Lung (tissue), 12 donors: Measurements from ENCODE around the gene MYO3A. TPM values are rescaled to one million over a fixed set of nuclear protein-coding genes. Genes with fewer than 3 reads are reported as not detected.

Source experiments
- ATAC-seq: fragments of 200-7000 bp; cut with Tn5 transposase; one replicate; pipeline ENCODE4 v1.9.1; 2020; ENCODE audit warnings: moderate number of reproducible peaks; ENCODE audit not compliant: insufficient read depth, low FRiP score
- DNase-seq, 3 donors: peaks; one replicate each; pipeline ENCODE4 v3.0.0-alpha.2; 2013 to 2017
- H3K27ac ChIP-seq, 2 donors: one replicate each; pipeline ENCODE4 v1.5.1; 2013; ENCODE audit warnings: mild to moderate bottlenecking in 2 of 2, moderate library complexity in 2 of 2, control low read depth in 1 of 2, inconsistent platforms in 1 of 2, low read depth in 1 of 2, low read length in 1 of 2
- H3K27me3 ChIP-seq, 3 donors: one replicate each; pipeline ENCODE4 v1.5.1; 2013; ENCODE audit warnings: low read length in 2 of 3; ENCODE audit not compliant: control insufficient read depth in 3 of 3, insufficient read depth in 3 of 3
- H3K36me3 ChIP-seq, 4 donors: one replicate each; pipeline ENCODE4 v1.5.1; 2013; ENCODE audit warnings: low read length in 4 of 4, mild to moderate bottlenecking in 1 of 4, moderate library complexity in 1 of 4; ENCODE audit not compliant: control insufficient read depth in 4 of 4, insufficient read depth in 4 of 4
- H3K4me1 ChIP-seq, 5 donors: one replicate each; pipeline ENCODE4 v1.5.1; 2013; ENCODE audit warnings: low read length in 5 of 5, mild to moderate bottlenecking in 2 of 5, moderate library complexity in 1 of 5; ENCODE audit not compliant: control insufficient read depth in 5 of 5, insufficient read depth in 5 of 5
- H3K4me3 ChIP-seq: one replicate; pipeline ENCODE4 v1.5.1; 2013; ENCODE audit warnings: mild to moderate bottlenecking, control low read depth, moderate library complexity
- H3K9ac ChIP-seq, 2 donors: one replicate each; pipeline ENCODE4 v1.5.1; 2013; ENCODE audit warnings: low read length in 2 of 2, control low read depth in 1 of 2; ENCODE audit not compliant: insufficient read depth in 1 of 2
- H3K9me3 ChIP-seq, 4 donors: one replicate each; pipeline ENCODE4 v1.5.1; 2013; ENCODE audit warnings: low read length in 3 of 4, mild to moderate bottlenecking in 1 of 4, moderate library complexity in 1 of 4; ENCODE audit not compliant: control insufficient read depth in 4 of 4, insufficient read depth in 3 of 4
- WGBS, 2 donors: extraction: QIAGEN DNeasy Blood & Tissue Kit; methylation state at CpG; one replicate each; pipeline ENCODE4 v1.1.7; 2013; 5-methylcytosine and 5-hydroxymethylcytosine counted together
- polyA plus RNA-seq, 2 donors: library from polyadenylated mRNA; stranded (reverse); fragments of 200-250 nt; gene quantifications; one replicate each; pipeline ENCODE4 v1.2.1, GENCODE V29; 2013
- total RNA-seq, 2 donors: library from RNA; depleted of rRNA in 1 of 2; stranded (reverse); fragments of >200 nt in 1 of 2; gene quantifications; one replicate each; pipeline ENCODE4 v1.2.1, GENCODE V29; 2014 to 2021
- TF ChIP-seq, protein P1 (sequence below): IDR thresholded peaks from 2 replicates; pipeline ENCODE4 v1.5.1; 2012; ENCODE audit warnings: mild to moderate bottlenecking; ENCODE audit errors: control extremely low read depth, extremely low read depth
- donor health status: control.
- donor health status: control.
- donor health status: Bipolar disorder and iron deficiency.
- donor health status: healthy.
- donor health status: DM: yes; HTN: yes; CAD: no.

MYO3A gene
- total and polyA plus RNA-seq, 4 donors: 0.08 to 5.7 (median 0.34) TPM

DNA sequence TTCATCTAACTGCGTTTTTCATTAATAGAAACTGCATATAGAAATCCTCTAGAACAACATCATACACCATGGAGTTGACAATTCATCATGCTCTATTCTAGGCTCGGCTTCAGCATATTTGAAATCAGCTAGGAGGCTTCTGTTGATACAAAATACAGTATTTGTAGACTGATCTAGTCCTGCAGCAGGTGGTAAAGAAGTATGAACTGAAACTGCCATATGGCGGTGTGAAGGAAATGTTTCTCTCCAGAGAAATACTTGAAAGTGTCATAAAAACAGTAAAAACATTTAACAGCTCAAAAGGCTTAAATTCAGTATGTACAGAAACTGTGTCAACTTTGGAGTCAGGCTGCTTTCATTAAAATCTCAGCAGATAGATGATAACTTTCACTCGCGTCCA, 32.0 kb upstream of the MYO3A start:
- H3K27me3 ChIP-seq: no peaks in the 10 kb centered on the region
- no peaks in the 10 kb centered on the region for H3K36me3 ChIP-seq
- TF ChIP-seq, protein P1, sequence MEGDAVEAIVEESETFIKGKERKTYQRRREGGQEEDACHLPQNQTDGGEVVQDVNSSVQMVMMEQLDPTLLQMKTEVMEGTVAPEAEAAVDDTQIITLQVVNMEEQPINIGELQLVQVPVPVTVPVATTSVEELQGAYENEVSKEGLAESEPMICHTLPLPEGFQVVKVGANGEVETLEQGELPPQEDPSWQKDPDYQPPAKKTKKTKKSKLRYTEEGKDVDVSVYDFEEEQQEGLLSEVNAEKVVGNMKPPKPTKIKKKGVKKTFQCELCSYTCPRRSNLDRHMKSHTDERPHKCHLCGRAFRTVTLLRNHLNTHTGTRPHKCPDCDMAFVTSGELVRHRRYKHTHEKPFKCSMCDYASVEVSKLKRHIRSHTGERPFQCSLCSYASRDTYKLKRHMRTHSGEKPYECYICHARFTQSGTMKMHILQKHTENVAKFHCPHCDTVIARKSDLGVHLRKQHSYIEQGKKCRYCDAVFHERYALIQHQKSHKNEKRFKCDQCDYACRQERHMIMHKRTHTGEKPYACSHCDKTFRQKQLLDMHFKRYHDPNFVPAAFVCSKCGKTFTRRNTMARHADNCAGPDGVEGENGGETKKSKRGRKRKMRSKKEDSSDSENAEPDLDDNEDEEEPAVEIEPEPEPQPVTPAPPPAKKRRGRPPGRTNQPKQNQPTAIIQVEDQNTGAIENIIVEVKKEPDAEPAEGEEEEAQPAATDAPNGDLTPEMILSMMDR: no peak
- WGBS, 2 donors: 85 to 92% methylated on average over 5 of the region's 5 CpGs
- no peak overlapping the region for H3K9ac ChIP-seq
- ATAC-seq: no peak
- H3K27ac ChIP-seq: no peak overlapping the region
- H3K4me3 ChIP-seq: no peak overlapping the region
- DNase-seq: no peak
- peaks cover 0 to 3% (median 0%) of the 10 kb centered on the region in 4 donors for H3K9me3 ChIP-seq
- H3K4me1 ChIP-seq: no peaks in the 10 kb centered on the region

DNA sequence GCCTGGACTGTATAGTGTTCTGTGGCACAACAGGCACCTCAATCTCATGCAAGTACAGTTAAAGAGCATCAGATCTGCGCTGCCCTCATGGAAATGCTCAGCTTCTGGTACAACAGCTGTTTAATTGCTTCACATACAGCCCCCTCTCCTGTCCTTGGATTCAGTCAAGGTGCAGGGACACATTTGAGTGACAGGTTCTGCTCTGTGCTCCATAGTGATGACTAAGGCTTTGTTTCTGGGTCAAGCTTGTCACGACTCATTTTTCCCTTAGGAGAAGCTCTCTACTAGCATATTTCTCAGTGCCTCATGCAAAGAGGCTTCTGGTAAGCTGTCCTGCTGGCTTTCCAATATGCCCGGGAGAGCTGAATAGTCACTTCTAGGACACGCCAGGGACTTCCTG, 26.8 kb upstream of the MYO3A start:
- TF ChIP-seq, protein P1: no peak
- Histone ChIP-seq H3K4me3 (no peak overlapping the region), H3K4me1 (no peaks in the 10 kb centered on the region), H3K27me3 (no peaks in the 10 kb centered on the region), H3K36me3 (no peaks in the 10 kb centered on the region), H3K27ac (no peak overlapping the region), H3K9ac (no peak overlapping the region), H3K9me3 (no peaks in the 10 kb centered on the region)
- ATAC-seq: no peak
- WGBS, 2 donors: 75 to 80% methylated on average over 4 of the region's 4 CpGs
- DNase-seq: no peak

DNA sequence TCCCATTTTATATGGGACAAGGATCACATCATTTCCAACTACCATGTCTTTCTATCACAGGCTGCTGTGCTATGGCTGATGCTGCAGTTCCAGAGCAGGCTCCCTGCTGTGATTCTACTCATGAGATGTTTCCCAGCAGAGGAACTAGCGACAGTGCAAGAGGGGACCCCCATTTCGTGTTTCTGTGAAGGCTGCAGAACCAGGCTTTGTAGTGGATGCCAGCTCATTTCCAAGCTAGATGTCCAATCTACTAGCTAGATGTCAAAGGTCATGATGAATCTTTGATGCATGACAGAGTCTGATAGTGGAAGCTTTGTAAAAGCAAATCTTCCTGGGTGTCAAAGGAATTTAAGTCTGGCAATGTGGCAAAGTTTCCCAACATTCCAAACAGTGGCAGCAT, 21.2 kb upstream of the MYO3A start:
- H3K36me3 ChIP-seq: no peaks in the 10 kb centered on the region
- peaks cover 0 to 5% (median under 1%) of the 10 kb centered on the region in 4 donors for H3K9me3 ChIP-seq
- ATAC-seq: no peak
- peak in 2 of 3 donors; percentile 40 to 45 for DNase-seq
- 30 to 39% methylated on average over 2 of the region's 2 CpGs for WGBS, 2 donors
- H3K9ac ChIP-seq: no peak overlapping the region
- no peak overlapping the region for H3K27ac ChIP-seq
- TF ChIP-seq, protein P1: no peak
- no peak overlapping the region for H3K4me3 ChIP-seq
- no peaks in the 10 kb centered on the region for H3K4me1 ChIP-seq
- no peaks in the 10 kb centered on the region for H3K27me3 ChIP-seq

DNA sequence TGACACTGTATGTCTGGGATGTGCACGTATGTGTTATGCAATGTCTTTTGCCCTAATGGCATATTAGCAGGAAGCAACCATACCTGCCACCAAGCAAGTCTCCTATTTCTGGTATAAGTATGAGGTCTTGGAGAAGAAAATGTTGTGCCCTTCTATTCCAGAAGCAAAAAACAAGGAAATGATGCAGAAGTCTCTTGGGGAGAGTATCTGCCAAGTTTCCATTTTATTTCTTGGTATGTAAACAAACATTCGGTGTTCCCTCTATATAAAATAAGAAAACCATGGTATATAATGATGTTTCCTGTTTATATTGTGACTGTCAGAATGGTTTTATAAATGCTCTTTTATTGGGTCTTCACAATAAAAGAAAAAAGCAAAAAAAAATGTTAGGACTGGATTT, 19.3 kb upstream of the MYO3A start:
- ATAC-seq (no peak), DNase-seq (peak in 2 of 3 donors; percentile 45 to 58)
- Histone ChIP-seq H3K9me3 (peaks cover 0 to 5% (median 2%) of the 10 kb centered on the region in 4 donors), H3K36me3 (no peaks in the 10 kb centered on the region), H3K27ac (no peak overlapping the region), H3K4me3 (no peak overlapping the region), H3K4me1 (no peaks in the 10 kb centered on the region), H3K9ac (no peak overlapping the region), H3K27me3 (no peaks in the 10 kb centered on the region)
- 57 to 63% methylated on average over 2 of the region's 2 CpGs for whole genome bisulfite sequencing, 2 donors
- TF ChIP-seq, protein P1: no peak
